ENCODE measurements around the gene GAPDH. TPM values are rescaled to one million over a fixed set of nuclear protein-coding genes. Genes with fewer than 3 reads are reported as not detected.
A peak's percentile ranks its signal among the peaks of the same experiment; 100 is the strongest.
"Not testable (repeated sequence)": the region's sequence is repeated elsewhere in the genome, so short reads cannot be mapped to it uniquely, and the experiment has no call there.

GAPDH gene
- total RNA-seq, 1 experiment from 2014 or later: 12,033 TPM

- in situ Hi-C loops (cut with HindIII; ENCODE audit: low pct_unique_long_range_greater_than_20kb, low sequenced_read_pairs): no loop called here
- no peak for DNase-seq (ENCODE audit: low read depth)
These were observed 7.4 kb upstream of the GAPDH start for GRCh38 chr12:6526766-6527525.

- in situ Hi-C loops (cut with HindIII; ENCODE audit: low pct_unique_long_range_greater_than_20kb, low sequenced_read_pairs): no loop called here
- DNase-seq (ENCODE audit: low read depth): no peak
These were observed 6.6 kb upstream of the GAPDH start for GRCh38 chr12:6527711-6528110.

GRCh38 chr12:6528539-6529235 is 5.6 kb upstream of the GAPDH start:
- DNase-seq (ENCODE audit: low read depth): no peak

DNA sequence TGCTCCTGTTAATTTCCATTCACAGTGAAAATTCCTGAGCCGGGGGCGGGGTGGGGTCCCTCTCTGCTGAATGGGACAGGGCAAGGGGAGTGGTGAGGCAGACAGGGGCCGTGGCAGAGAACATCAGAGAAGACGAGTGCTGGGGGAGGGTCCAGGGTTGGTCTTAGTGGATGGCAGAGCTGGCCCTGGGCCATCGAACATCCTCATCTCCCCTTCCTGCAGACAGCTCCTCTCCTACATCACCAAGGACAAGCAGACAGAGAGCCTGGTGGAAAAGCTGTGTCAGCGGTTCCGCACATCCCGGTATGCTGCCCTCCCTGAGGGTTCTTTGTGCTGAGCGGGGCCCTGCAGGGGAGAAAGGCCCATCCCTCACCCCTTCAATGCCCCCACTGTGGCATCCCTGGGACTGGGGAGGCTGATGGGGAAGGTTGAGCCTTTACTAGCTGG is 5.0 kb upstream of the GAPDH start:
- in situ Hi-C loops (cut with HindIII; ENCODE audit: low pct_unique_long_range_greater_than_20kb, low sequenced_read_pairs): no loop called here
- no peak for DNase-seq (ENCODE audit: low read depth)

More at GRCh38 chr12:6528539-6529235, 5.6 kb upstream of the GAPDH start:
- in situ Hi-C loops (cut with HindIII; ENCODE audit: low pct_unique_long_range_greater_than_20kb, low sequenced_read_pairs): no loop called here

GRCh38 chr12:6530576-6531260 is 3.6 kb upstream of the GAPDH start:
- in situ Hi-C loops (cut with HindIII; ENCODE audit: low pct_unique_long_range_greater_than_20kb, low sequenced_read_pairs): no loop called here

DNA sequence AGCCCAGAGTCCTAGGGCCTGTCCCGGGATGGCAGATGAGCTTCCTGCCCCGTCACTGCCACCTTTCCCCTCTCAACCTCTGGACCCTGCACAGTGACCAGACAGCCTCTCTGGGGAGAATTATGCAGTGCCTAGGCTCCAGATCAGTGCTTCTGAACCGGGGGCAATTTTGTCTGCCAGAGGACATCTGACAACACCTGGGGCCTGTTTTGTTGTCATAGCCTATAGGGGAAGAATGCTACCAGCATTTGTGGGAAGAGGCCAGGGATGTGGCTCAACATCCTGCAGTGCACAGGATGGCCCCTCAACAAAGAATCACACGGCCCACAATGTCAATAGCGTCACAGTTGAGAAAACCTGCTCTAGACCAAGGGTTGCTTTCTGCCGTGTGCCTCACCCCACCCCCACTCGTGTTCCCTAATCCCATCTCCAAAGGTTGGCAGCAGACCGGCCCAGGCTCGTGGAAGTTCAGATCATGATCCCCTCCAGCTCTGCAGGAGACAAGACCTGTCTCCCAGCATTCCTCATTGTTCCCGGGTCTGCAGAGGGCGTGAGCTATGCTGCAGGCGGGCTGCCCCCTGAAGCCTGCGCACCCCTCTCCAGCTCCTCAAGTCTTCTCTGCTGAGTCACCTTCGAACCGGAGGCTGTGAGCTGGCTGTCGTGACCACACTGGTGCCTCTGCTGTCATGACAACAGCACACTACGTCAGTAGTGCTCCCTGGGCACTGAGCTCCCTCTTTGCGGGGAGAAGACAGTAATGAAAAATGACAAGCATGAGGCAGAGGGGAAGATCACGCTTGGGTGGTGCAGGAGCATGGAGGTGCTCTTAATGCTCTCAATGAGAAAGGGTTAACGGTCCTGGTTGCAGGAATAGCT is 2.0 kb upstream of the GAPDH start:
- in situ Hi-C loops (cut with HindIII; ENCODE audit: low pct_unique_long_range_greater_than_20kb, low sequenced_read_pairs): no loop called here
- DNase-seq (ENCODE audit: low read depth): peak; percentile 99

More at GRCh38 chr12:6530576-6531260, 3.6 kb upstream of the GAPDH start:
- no peak for DNase-seq (ENCODE audit: low read depth)

- DNase-seq (ENCODE audit: low read depth): peak; percentile 91
- in situ Hi-C loops (cut with HindIII; ENCODE audit: low pct_unique_long_range_greater_than_20kb, low sequenced_read_pairs): no loop called here
These were observed 1.2 kb upstream of the GAPDH start for GRCh38 chr12:6532927-6533652.

- DNase-seq (ENCODE audit: low read depth): no peak
- in situ Hi-C loops (cut with HindIII; ENCODE audit: low pct_unique_long_range_greater_than_20kb, low sequenced_read_pairs): no loop called here
These were observed 729 bp upstream of the GAPDH start for GRCh38 chr12:6533653-6533922.

DNA sequence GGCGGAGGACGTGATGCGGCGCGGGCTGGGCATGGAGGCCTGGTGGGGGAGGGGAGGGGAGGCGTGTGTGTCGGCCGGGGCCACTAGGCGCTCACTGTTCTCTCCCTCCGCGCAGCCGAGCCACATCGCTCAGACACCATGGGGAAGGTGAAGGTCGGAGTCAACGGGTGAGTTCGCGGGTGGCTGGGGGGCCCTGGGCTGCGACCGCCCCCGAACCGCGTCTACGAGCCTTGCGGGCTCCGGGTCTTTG is 303 bp downstream of the GAPDH start:
- DNase-seq (ENCODE audit: low read depth): no peak
- in situ Hi-C loops (cut with HindIII; ENCODE audit: low pct_unique_long_range_greater_than_20kb, low sequenced_read_pairs): no loop called here

- in situ Hi-C loops (cut with HindIII; ENCODE audit: low pct_unique_long_range_greater_than_20kb, low sequenced_read_pairs): no loop called here
- DNase-seq (ENCODE audit: low read depth): peak; percentile 65
These were observed 804 bp downstream of the GAPDH start for GRCh38 chr12:6534945-6535696.

GRCh38 chr12:6535697-6535946 is 1.3 kb downstream of the GAPDH start:
- in situ Hi-C loops (cut with HindIII; ENCODE audit: low pct_unique_long_range_greater_than_20kb, low sequenced_read_pairs): no loop called here
- no peak for DNase-seq (ENCODE audit: low read depth)

- in situ Hi-C loops (cut with HindIII; ENCODE audit: low pct_unique_long_range_greater_than_20kb, low sequenced_read_pairs): no loop called here
- DNase-seq (ENCODE audit: low read depth): peak; percentile 35
These were observed 1.9 kb downstream of the GAPDH start for GRCh38 chr12:6535960-6536847.

DNA sequence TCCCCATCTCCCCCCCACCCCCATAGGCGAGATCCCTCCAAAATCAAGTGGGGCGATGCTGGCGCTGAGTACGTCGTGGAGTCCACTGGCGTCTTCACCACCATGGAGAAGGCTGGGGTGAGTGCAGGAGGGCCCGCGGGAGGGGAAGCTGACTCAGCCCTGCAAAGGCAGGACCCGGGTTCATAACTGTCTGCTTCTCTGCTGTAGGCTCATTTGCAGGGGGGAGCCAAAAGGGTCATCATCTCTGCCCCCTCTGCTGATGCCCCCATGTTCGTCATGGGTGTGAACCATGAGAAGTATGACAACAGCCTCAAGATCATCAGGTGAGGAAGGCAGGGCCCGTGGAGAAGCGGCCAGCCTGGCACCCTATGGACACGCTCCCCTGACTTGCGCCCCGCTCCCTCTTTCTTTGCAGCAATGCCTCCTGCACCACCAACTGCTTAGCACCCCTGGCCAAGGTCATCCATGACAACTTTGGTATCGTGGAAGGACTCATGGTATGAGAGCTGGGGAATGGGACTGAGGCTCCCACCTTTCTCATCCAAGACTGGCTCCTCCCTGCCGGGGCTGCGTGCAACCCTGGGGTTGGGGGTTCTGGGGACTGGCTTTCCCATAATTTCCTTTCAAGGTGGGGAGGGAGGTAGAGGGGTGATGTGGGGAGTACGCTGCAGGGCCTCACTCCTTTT is 2.7 kb downstream of the GAPDH start:
- in situ Hi-C loops (cut with HindIII; ENCODE audit: low pct_unique_long_range_greater_than_20kb, low sequenced_read_pairs): no loop called here
- peak; percentile 33 for DNase-seq (ENCODE audit: low read depth)

DNA sequence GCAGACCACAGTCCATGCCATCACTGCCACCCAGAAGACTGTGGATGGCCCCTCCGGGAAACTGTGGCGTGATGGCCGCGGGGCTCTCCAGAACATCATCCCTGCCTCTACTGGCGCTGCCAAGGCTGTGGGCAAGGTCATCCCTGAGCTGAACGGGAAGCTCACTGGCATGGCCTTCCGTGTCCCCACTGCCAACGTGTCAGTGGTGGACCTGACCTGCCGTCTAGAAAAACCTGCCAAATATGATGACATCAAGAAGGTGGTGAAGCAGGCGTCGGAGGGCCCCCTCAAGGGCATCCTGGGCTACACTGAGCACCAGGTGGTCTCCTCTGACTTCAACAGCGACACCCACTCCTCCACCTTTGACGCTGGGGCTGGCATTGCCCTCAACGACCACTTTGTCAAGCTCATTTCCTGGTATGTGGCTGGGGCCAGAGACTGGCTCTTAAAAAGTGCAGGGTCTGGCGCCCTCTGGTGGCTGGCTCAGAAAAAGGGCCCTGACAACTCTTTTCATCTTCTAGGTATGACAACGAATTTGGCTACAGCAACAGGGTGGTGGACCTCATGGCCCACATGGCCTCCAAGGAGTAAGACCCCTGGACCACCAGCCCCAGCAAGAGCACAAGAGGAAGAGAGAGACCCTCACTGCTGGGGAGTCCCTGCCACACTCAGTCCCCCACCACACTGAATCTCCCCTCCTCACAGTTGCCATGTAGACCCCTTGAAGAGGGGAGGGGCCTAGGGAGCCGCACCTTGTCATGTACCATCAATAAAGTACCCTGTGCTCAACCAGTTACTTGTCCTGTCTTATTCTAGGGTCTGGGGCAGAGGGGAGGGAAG is 3.5 kb downstream of the GAPDH start:
- DNase-seq (ENCODE audit: low read depth): peak; percentile 75
- in situ Hi-C loops (cut with HindIII; ENCODE audit: low pct_unique_long_range_greater_than_20kb, low sequenced_read_pairs): not testable (repeated sequence)

DNA sequence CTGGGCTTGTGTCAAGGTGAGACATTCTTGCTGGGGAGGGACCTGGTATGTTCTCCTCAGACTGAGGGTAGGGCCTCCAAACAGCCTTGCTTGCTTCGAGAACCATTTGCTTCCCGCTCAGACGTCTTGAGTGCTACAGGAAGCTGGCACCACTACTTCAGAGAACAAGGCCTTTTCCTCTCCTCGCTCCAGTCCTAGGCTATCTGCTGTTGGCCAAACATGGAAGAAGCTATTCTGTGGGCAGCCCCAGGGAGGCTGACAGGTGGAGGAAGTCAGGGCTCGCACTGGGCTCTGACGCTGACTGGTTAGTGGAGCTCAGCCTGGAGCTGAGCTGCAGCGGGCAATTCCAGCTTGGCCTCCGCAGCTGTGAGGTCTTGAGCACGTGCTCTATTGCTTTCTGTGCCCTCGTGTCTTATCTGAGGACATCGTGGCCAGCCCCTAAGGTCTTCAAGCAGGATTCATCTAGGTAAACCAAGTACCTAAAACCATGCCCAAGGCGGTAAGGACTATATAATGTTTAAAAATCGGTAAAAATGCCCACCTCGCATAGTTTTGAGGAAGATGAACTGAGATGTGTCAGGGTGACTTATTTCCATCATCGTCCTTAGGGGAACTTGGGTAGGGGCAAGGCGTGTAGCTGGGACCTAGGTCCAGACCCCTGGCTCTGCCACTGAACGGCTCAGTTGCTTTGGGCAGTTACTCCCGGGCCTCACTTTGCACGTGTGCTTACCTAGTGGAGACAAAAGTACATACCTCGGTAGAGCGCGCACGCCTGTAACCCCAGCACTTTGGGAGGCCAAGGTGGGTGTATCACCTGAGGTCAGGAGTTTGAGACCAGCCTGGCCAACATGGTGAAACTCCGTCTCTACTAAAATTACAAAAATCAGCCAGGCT is 4.3 kb downstream of the GAPDH start:
- DNase-seq (ENCODE audit: low read depth): peak; percentile 71
- in situ Hi-C loops (cut with HindIII; ENCODE audit: low pct_unique_long_range_greater_than_20kb, low sequenced_read_pairs): no loop called here

Measured in Caki2 (cell line).